Panc1 (cell line): ENCODE measurements around the gene CACNG1.

Source experiments
- POLR2AphosphoS5 ChIP-seq: IDR thresholded peaks from 2 replicates; pipeline ENCODE4 v1.6.1; 2012; ENCODE audit warnings: mild to moderate bottlenecking, low read depth, low read length, moderate library complexity
- SIN3A ChIP-seq: IDR thresholded peaks from 2 replicates; pipeline ENCODE4 v1.6.1; 2012; ENCODE audit warnings: low read depth, mild to moderate bottlenecking, low read length, moderate library complexity, borderline replicate concordance; ENCODE audit not compliant: insufficient read depth
- TCF7L2 ChIP-seq: IDR thresholded peaks from 2 replicates; pipeline ENCODE4 v1.6.1; 2011; ENCODE audit warnings: mild to moderate bottlenecking, low read depth, low read length, inconsistent platforms
- TF ChIP-seq, protein P1 (sequence below): fragments of 450-650 bp; IDR thresholded peaks from 2 replicates; pipeline ENCODE4 v1.5.1; 2017; ENCODE audit warnings: mild to moderate bottlenecking
- TF ChIP-seq, protein P2 (sequence below), 2 experiments: IDR thresholded peaks; 2 replicates each; pipeline ENCODE4 v1.6.1; 2011 to 2012; ENCODE audit warnings: low read depth in 2 of 2, control low read depth in 1 of 2, low read length in 1 of 2, mild to moderate bottlenecking in 1 of 2, moderate library complexity in 1 of 2; ENCODE audit not compliant: insufficient read depth in 1 of 2

DNA sequence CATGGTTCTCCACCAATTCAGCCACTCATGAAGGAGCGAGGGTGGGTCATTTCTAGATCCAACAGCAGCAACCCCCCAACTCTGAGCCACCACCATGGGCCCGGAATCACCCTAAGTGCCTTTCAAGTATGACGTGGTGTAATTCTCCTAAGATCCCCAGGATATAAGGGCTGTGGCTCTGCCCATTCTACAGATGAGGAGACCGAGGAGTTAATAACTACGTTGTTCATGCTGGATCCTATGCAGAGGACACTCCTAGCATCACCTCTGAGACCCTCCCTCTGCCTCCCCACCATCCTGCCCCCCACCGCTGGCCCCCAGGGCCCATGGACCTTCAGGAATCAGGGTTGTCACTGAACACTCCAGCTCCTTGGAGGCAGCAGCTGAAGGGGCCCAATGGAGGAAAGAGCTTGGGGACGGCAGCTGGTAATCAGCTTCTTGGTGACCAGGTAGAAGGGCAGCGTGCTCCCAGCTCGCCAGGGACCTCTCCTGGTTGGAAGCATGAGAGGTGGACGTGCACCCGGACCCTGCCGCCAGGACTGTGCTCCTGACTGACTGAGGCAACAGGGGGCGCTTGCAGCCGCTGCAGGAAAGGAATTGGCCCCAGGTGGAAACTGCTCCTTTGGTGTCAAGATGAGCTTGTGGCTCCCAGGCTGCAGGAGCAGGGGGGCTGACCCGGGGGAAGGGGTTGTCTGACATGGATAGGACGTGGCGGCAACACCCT lies 28.2 kb upstream of the CACNG1 start:
- TF ChIP-seq, protein P1, sequence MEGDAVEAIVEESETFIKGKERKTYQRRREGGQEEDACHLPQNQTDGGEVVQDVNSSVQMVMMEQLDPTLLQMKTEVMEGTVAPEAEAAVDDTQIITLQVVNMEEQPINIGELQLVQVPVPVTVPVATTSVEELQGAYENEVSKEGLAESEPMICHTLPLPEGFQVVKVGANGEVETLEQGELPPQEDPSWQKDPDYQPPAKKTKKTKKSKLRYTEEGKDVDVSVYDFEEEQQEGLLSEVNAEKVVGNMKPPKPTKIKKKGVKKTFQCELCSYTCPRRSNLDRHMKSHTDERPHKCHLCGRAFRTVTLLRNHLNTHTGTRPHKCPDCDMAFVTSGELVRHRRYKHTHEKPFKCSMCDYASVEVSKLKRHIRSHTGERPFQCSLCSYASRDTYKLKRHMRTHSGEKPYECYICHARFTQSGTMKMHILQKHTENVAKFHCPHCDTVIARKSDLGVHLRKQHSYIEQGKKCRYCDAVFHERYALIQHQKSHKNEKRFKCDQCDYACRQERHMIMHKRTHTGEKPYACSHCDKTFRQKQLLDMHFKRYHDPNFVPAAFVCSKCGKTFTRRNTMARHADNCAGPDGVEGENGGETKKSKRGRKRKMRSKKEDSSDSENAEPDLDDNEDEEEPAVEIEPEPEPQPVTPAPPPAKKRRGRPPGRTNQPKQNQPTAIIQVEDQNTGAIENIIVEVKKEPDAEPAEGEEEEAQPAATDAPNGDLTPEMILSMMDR, result no peak
- TF ChIP-seq POLR2AphosphoS5 (no peak), TCF7L2 (no peak), SIN3A (no peak)
- TF ChIP-seq, protein P2, sequence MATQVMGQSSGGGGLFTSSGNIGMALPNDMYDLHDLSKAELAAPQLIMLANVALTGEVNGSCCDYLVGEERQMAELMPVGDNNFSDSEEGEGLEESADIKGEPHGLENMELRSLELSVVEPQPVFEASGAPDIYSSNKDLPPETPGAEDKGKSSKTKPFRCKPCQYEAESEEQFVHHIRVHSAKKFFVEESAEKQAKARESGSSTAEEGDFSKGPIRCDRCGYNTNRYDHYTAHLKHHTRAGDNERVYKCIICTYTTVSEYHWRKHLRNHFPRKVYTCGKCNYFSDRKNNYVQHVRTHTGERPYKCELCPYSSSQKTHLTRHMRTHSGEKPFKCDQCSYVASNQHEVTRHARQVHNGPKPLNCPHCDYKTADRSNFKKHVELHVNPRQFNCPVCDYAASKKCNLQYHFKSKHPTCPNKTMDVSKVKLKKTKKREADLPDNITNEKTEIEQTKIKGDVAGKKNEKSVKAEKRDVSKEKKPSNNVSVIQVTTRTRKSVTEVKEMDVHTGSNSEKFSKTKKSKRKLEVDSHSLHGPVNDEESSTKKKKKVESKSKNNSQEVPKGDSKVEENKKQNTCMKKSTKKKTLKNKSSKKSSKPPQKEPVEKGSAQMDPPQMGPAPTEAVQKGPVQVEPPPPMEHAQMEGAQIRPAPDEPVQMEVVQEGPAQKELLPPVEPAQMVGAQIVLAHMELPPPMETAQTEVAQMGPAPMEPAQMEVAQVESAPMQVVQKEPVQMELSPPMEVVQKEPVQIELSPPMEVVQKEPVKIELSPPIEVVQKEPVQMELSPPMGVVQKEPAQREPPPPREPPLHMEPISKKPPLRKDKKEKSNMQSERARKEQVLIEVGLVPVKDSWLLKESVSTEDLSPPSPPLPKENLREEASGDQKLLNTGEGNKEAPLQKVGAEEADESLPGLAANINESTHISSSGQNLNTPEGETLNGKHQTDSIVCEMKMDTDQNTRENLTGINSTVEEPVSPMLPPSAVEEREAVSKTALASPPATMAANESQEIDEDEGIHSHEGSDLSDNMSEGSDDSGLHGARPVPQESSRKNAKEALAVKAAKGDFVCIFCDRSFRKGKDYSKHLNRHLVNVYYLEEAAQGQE (IDR thresholded peaks at IDR 0.05; ENCODE audit: insufficient read depth in 1 of 2, low read depth in 2 of 2, low read length in 1 of 2), result no peak
